Loucy (cell line): ENCODE measurements around the gene LYRM4.

Experiments
- EZH2phosphoT487 ChIP-seq: fragments of 200-600 bp; IDR thresholded peaks from 2 replicates; pipeline ENCODE4 v1.6.1; 2018; ENCODE audit warnings: antibody characterized with exemption, mild to moderate bottlenecking, moderate library complexity, borderline replicate concordance
- TF ChIP-seq, protein P1 (sequence below): fragments of 200-600 bp; sonication (generic); conservative IDR thresholded peaks from 2 replicates; pipeline ENCODE4 v1.5.1; 2014; ENCODE audit warnings: mild to moderate bottlenecking, antibody characterized with exemption, low read length

DNA sequence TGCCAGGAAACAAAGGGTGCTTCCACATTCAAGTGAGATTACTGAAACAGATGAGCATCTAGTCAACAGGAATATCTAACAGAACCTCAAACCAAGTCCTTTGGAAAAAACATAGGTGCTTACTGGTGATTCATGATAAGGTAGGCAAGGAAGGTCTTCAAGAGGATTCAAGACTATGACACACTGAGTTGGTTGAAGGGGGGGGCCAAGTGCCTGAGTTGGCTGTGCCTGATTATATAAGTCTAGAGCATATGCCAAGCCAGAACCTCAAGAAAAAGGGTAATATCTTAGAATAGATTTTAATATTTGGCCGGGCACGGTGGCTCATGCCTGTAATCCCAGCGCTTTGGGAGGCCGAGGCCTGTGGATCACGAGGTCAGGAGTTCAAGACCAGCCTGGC is 63.7 kb downstream of the LYRM4 start:
- TF ChIP-seq, protein P1, sequence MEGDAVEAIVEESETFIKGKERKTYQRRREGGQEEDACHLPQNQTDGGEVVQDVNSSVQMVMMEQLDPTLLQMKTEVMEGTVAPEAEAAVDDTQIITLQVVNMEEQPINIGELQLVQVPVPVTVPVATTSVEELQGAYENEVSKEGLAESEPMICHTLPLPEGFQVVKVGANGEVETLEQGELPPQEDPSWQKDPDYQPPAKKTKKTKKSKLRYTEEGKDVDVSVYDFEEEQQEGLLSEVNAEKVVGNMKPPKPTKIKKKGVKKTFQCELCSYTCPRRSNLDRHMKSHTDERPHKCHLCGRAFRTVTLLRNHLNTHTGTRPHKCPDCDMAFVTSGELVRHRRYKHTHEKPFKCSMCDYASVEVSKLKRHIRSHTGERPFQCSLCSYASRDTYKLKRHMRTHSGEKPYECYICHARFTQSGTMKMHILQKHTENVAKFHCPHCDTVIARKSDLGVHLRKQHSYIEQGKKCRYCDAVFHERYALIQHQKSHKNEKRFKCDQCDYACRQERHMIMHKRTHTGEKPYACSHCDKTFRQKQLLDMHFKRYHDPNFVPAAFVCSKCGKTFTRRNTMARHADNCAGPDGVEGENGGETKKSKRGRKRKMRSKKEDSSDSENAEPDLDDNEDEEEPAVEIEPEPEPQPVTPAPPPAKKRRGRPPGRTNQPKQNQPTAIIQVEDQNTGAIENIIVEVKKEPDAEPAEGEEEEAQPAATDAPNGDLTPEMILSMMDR: no peak
- no peak for TF ChIP-seq EZH2phosphoT487
